Measurements from ENCODE around the gene ARHGAP40.
A peak's percentile ranks its signal among the peaks of the same experiment; 100 is the strongest.

The ARHGAP40 gene

DNA sequence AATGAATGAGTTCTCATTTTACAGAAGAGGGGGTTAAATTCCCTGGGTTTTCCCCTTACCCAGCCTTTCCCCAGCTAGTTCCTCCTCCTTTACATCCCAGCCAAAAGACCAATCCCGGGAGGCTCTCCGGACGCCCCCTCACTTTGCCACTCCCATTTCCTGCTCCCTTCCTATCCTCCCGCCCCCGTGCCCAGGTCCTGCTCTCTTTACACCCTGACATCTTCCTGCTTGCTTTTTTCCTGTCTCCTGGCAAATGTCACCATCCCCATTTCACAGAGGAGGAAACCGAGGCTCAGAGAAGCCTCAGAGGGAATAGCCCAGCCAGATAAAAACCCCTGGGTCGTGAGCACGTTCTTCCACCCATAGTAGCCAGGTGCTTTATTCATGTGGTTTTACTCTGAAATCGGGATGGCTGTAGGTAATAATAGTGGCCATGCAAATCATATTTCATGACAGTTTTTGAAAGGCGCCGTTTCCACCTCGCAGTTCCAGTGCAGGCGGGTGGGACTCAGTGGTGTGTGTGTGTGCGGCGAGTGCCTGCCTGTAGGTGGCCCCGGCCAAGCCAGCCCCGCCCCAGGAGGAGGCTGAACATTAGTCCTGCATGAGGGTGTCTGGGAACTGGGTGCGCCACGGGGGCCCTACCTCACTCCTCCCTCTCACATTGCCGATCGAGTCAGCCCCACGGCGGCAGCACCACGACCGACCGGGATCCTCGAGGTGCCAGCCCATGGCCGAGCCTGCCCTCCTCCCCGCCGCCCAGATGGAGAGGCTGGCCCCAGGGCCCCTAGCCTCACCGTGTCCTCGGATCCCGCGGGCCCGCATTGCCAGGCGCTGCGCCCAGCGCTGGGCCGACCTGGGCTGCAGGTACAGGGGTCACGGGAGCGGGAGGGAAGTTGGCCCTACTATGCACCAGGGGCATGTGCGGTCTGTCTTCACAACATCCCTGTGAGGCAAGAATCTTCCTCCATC lies at the start of gene ARHGAP40:
Gene ARHGAP40, plus strand, starts transcription at position 594 of the 969 bp plus-strand sequence.
- peak within 1 kb of the TSS; percentile 9 for H3K4me3 ChIP-seq (ENCODE audit: low read depth, low read length)
- DNase-seq (ENCODE audit: low read depth): no peak

GRCh38 chr20:38554986-38555385 lies 46.6 kb upstream of the ARHGAP40 start:
- H3K4me3 ChIP-seq (ENCODE audit: low read depth, low read length): no peak overlapping the region
- no peak for DNase-seq (ENCODE audit: low read depth)

DNA sequence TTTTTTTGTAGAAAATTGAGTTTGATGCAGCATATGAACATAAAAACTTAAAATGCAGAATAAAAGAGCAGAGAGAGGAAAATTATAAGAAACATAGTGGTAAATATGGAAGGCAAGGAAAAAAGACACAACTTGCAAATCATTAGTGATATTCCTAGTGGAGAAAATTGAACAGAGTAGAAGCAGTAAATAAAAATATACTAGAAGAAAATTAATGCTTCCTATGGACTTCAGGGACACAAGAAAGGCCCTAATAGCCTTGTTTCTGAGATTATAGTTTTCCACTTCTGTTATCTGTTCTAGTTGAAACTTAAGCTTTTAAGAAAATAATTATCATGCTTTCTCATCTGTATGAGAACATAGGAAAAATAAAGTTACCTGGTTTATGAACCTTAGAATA lies 46.2 kb upstream of the ARHGAP40 start:
- H3K4me3 ChIP-seq (ENCODE audit: low read depth, low read length): no peak overlapping the region
- DNase-seq (ENCODE audit: low read depth): no peak

DNA sequence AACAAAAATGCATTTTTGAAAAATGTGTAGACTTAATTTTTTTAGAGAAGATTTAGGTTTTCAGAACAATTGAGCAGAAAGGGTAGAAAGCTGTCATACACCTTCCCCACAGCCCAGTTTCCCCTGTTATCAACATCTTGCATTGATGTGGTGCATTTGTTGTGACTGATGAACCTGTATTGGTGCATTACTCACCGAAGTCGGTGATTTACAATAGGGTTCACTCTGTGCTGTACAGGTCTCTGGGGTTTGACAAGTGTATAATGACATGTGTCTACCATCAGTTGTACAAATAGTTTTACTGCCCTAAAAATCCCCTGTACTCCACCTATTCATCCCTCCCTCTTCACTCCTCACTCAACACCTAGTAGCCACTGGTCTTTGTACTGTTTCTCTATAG lies 44.4 kb upstream of the ARHGAP40 start:
- H3K4me3 ChIP-seq (ENCODE audit: low read depth, low read length): no peak overlapping the region
- no peak for DNase-seq (ENCODE audit: low read depth)

GRCh38 chr20:38558596-38559360 lies 42.8 kb upstream of the ARHGAP40 start:
- H3K4me3 ChIP-seq (ENCODE audit: low read depth, low read length): no peak overlapping the region
- no peak for DNase-seq (ENCODE audit: low read depth)

GRCh38 chr20:38559764-38560163 lies 41.8 kb upstream of the ARHGAP40 start:
- no peak for DNase-seq (ENCODE audit: low read depth)
- H3K4me3 ChIP-seq (ENCODE audit: low read depth, low read length): no peak overlapping the region

DNA sequence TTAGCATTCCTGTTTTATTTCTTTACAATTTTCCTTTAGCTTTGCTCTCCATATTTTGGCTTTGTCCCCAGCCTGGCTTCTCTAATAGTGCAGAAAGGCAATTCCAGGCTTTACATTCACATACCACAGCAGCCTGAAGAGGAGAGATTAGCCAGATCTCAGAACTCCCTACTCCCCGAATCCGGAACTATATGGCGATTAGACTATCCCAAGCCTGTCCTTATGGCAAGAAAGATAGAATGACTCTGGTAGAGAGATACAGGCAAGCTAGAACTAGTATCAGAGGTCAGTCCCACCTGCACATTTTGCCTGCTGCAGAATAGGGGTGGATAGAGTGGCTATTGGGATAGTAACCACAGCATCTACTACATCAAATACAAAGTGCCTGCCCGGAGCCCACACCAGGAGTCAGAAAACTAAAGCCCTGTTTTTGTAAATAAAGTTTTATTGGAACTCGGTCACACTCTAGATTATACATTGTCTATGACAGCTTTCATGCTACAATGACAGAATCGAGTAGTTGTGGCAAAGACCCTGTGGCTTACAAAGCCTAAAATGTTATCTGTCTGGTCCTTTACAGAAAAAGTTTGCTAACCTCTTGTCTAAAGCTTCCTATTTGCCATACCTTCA lies 37.7 kb upstream of the ARHGAP40 start:
- H3K4me3 ChIP-seq (ENCODE audit: low read depth, low read length): no peak overlapping the region
- no peak for DNase-seq (ENCODE audit: low read depth)

GRCh38 chr20:38564680-38565079 lies 36.9 kb upstream of the ARHGAP40 start:
- H3K4me3 ChIP-seq (ENCODE audit: low read depth, low read length): no peak overlapping the region

DNA sequence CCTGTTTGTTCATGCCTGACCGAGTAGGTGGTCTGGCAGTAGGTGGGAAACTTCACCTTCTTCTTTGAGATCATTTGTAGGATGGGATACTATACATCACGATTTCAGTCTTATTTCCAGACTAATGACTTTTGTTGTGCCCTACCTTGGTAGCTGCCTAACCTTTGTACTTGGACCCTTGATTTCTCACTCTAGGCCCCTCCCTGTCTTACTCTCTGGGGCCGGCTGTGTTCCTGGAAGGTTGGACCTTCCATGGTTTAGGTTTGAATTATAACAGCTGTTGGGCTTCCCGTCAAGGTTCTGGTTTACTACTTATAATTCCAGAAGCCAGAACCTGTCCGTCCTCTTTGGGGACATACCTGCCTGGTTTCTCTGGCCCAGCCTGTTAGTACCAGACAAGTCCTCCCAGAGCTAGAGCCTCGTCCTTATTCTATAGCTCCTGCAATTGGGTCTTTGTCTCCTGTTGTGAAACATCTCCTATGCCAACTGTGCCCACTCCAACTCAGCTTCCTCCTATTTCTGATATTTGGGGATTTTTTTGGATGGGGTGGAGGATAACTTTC lies 35.5 kb upstream of the ARHGAP40 start:
- DNase-seq (ENCODE audit: low read depth): no peak
- H3K4me3 ChIP-seq (ENCODE audit: low read depth, low read length): no peak overlapping the region

More at GRCh38 chr20:38564680-38565079, 36.9 kb upstream of the ARHGAP40 start:
- DNase-seq (ENCODE audit: low read depth): no peak

DNA sequence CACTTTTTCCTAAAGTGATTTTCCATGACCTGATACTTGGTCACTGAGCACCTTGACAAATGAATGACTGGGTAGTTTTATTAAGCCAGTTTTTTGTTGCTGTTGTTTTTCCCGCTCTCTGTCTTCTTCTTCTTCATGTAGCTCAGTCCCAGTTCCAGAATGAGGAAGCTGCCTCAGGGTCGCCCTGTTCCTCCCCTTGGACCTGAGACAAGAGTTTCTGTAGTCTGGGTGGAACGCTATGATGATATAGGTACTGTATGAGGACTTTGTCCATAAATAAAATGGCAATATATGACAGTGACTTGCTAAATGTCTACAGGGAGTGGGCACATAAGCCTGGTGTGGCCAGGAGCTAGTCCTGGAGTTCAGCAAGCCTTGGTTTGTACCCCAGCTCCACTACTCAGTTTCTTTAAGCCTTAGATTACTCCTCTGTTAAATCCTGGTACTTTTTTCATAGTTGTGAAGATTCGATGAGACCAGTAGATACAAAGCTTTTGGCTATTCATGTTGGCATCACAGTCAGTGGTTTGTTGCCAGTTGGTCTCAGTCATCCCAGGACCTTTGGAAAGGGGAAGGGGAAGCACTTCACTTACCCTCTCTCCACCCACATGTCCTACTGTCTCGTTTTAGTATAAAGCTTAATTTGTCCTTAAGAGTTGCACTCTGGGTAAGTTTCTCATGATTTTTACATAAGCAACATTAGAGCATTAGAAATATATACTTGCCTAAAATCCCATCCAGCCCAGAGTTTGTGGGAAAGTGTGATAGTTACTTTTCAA lies 31.7 kb upstream of the ARHGAP40 start:
- H3K4me3 ChIP-seq (ENCODE audit: low read depth, low read length): no peak overlapping the region
- DNase-seq (ENCODE audit: low read depth): no peak

- no peak overlapping the region for H3K4me3 ChIP-seq (ENCODE audit: low read depth, low read length)
- DNase-seq (ENCODE audit: low read depth): peak; percentile 0
Measured at GRCh38 chr20:38573413-38573812, 28.2 kb upstream of the ARHGAP40 start.

- no peak for DNase-seq (ENCODE audit: low read depth)
Measured at GRCh38 chr20:38579219-38579910, 22.2 kb upstream of the ARHGAP40 start.

DNA sequence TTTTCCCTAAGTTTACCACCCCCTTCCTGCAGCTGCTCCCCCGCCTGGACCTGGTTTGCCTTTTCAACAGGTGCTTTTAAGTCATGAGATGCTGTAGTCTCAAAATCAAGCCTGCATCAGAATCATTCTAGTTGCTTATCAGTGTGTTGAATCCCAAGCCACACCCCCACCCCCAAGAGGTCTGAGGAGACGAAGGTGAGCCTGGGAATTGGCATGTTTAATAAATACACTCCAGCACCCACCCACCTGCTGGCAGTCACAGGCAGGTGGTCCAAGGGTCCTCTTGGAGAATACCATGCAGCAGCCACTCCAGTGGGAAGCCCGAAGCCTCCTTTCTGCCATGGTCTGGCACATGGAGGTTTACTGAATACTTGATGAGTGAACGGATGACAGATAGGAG lies 21.7 kb upstream of the ARHGAP40 start:
- no peak for DNase-seq (ENCODE audit: low read depth)
- no peak overlapping the region for H3K4me3 ChIP-seq (ENCODE audit: low read depth, low read length)

More at GRCh38 chr20:38579219-38579910, 22.2 kb upstream of the ARHGAP40 start:
- H3K4me3 ChIP-seq (ENCODE audit: low read depth, low read length): no peak overlapping the region

DNA sequence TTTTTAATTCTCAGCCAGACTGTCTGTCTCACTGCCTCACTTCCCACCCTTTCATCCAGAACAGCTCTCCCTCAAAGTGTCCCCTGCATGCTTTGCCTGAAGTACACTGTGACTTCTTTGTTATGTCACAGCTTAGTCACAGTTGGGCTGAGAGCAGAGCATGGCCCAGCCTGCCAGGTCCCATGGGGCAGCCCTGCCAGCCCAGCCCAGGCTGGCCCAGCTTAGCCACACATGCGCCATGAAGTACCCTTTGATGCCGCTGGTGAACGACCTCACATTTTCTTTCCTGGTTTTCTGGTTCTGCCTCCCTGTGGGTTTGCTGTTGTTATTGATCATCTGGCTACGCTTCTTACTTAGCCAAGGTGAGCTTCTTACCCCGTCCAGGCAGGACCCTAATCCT lies 20.6 kb upstream of the ARHGAP40 start, which contains the start of gene ADIG:
Gene ADIG, plus strand, starts transcription at position 185 of the 400 bp plus-strand sequence. Its CDS starts 54 bp downstream, at position 239.
- no peak within 1 kb of the TSS for H3K4me3 ChIP-seq (ENCODE audit: low read depth, low read length)
- no peak for DNase-seq (ENCODE audit: low read depth)

- H3K4me3 ChIP-seq (ENCODE audit: low read depth, low read length): no peak overlapping the region
- DNase-seq (ENCODE audit: low read depth): no peak
Measured at GRCh38 chr20:38581830-38582358, 19.7 kb upstream of the ARHGAP40 start.

DNA sequence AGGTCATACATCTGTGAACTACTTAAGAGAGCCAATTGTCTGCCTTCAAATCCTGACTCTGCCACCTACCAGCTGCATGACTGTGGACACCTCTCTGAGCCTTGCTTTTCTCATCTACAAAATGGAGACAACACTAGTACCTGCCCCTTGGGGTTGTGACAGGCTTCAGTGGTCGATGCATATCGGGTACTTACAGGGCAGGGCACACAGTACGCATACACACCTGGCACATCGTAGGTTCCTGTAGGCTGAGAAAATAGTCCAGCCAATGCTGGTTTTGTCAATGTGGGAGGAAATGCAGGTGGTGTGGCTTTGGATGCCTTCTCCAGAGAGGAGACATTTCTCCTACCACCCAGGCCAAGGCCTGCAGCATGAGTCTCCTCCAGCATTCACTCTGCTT lies 18.3 kb upstream of the ARHGAP40 start:
- DNase-seq (ENCODE audit: low read depth): no peak

GRCh38 chr20:38584099-38584763 lies 17.4 kb upstream of the ARHGAP40 start:
- DNase-seq (ENCODE audit: low read depth): no peak
- H3K4me3 ChIP-seq (ENCODE audit: low read depth, low read length): no peak overlapping the region

More for the DNA sequence above, 18.3 kb upstream of the ARHGAP40 start:
- H3K4me3 ChIP-seq (ENCODE audit: low read depth, low read length): no peak overlapping the region
